ENCODE data around the gene C5orf63. TPM values are rescaled to one million over a fixed set of nuclear protein-coding genes. Genes with fewer than 3 reads are reported as not detected.
"Not testable (repeated sequence)": the region's sequence is repeated elsewhere in the genome, so short reads cannot be mapped to it uniquely, and the experiment has no call there.

The C5orf63 gene
- total and polyA plus RNA-seq, 2 of the 13 experiments (the other 11 are each of a cell fraction or from before 2014, with no cell fraction given): 7.9 to 8.8 TPM

DNA sequence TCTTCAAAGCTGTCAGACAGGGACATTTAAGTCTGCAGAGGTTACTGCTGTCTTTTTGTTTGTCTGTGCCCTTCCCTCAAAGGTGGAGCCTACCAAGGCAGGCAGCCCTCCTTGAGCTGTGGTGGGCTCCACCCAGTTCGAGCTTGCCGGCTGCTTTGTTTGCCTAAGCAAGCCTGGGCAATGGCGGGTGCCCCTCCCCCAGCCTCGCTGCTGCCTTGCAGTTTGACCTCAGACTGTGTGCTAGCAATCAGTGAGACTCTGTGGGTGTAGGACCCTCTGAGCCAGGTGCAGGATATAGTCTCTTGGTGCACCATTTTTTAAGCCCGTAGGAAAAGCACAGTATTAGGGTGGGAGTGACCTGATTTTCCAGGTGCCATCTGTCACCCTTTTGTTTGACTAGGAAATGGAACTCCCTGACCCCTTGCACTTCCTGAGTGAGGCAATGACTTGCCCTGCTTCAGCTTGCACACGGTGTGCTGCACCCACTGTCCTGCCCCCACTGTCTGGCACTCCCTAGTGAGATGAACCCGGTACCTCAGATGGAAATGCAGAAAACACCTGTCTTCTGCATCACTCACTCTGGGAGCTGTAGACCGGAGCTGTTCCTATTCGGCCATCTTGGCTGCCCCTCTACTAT is 35.4 kb upstream of the C5orf63 start:
- FAIRE-seq: not testable (repeated sequence)
- H3K4me3 ChIP-seq (replicated peaks in 1 of 3; ENCODE audit: insufficient read depth in 1 of 3, low read depth in 2 of 3, low read length in 3 of 3): peak overlapping the region in 2 of 3 experiments; percentile 20 to 48; a peak in 2 of 6 replicates

More for the DNA sequence above, 35.4 kb upstream of the C5orf63 start:
- H3K4me2 ChIP-seq (ENCODE audit: low read depth, low read length): peak overlapping the region; percentile 65
- H3K27ac ChIP-seq (ENCODE audit: extremely low read length, insufficient read depth, low read length); H3K4me1 ChIP-seq (ENCODE audit: insufficient read depth, low read length); H3K27me3 ChIP-seq (ENCODE audit: control insufficient read depth in 1 of 2, insufficient read depth in 2 of 2, low read length in 2 of 2); H4K20me1 ChIP-seq (ENCODE audit: insufficient read depth, low read length); H3K79me2 ChIP-seq (ENCODE audit: insufficient read depth, low read length); H2AFZ ChIP-seq (ENCODE audit: low read length); in situ Hi-C loops (cut with HindIII; ENCODE audit: extremely low pct_ligation_motif_present, low pct_unique_long_range_greater_than_20kb); H3K9me3 ChIP-seq (ENCODE audit: low read length); ATAC-seq; DNase-seq (ENCODE audit: low spot score); H3K9ac ChIP-seq (ENCODE audit: insufficient read depth, low read depth, low read length); H3K36me3 ChIP-seq (replicated peaks in 1 of 2; ENCODE audit: control insufficient read depth in 1 of 2, insufficient read depth in 2 of 2, low read length in 2 of 2); BruUV-seq (replicated peaks); intact Hi-C loops (cut with micrococcal nuclease; ENCODE audit: unreplicated experiment); CTCF ChIA-PET (ENCODE audit: low intra/inter-chr PET ratio, low total read pairs); TF ChIP-seq NR2F6 (IDR thresholded peaks at IDR 0.05): not testable (repeated sequence)
- TF ChIP-seq NR2F6 (CRISPR knock-in tag; IDR thresholded peaks at IDR 0.05) (0 out of 2 replicates have a peak, but pooled peaks have one; percentile 24), RARA (CRISPR knock-in tag; IDR thresholded peaks at IDR 0.05) (peak; percentile 64), ZNF281 (CRISPR knock-in tag; IDR thresholded peaks at IDR 0.05; ENCODE audit: borderline replicate concordance) (peak; percentile 79), ZNF687 (CRISPR knock-in tag; IDR thresholded peaks at IDR 0.05) (peak; percentile 30; the same call in 1 of the 2 replicates), YY1 (IDR thresholded peaks at IDR 0.05; ENCODE audit: insufficient read depth, insufficient replicate concordance, low read depth, low read length) (peak; percentile 32), SALL1 (CRISPR knock-in tag; IDR thresholded peaks at IDR 0.05) (peak; percentile 15; the same call in 1 of the 2 replicates), HNF4A (CRISPR knock-in tag; IDR thresholded peaks at IDR 0.05) (peak; percentile 13; the same call in 1 of the 2 replicates)
- TF ChIP-seq, protein P1, sequence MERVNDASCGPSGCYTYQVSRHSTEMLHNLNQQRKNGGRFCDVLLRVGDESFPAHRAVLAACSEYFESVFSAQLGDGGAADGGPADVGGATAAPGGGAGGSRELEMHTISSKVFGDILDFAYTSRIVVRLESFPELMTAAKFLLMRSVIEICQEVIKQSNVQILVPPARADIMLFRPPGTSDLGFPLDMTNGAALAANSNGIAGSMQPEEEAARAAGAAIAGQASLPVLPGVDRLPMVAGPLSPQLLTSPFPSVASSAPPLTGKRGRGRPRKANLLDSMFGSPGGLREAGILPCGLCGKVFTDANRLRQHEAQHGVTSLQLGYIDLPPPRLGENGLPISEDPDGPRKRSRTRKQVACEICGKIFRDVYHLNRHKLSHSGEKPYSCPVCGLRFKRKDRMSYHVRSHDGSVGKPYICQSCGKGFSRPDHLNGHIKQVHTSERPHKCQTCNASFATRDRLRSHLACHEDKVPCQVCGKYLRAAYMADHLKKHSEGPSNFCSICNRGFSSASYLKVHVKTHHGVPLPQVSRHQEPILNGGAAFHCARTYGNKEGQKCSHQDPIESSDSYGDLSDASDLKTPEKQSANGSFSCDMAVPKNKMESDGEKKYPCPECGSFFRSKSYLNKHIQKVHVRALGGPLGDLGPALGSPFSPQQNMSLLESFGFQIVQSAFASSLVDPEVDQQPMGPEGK (CRISPR knock-in tag; IDR thresholded peaks at IDR 0.05): 0 out of 2 replicates have a peak, but pooled peaks have one; percentile 18
- WGBS (ENCODE audit: low lambda C conversion rate): 22% methylated on average over 9 of the region's 9 CpGs
- POLR2A ChIA-PET: interaction anchor here (1.1 kb wide), 1 partner anchor 36 kb away, joined by 3 read pairs; the partner anchor contains the start of gene C5orf63
